H9 (cell line): ENCODE measurements around the gene OR51M1. TPM values are rescaled to one million over a fixed set of nuclear protein-coding genes. Genes with fewer than 3 reads are reported as not detected.

ENCODE experiments used
- DNase-seq: peaks from one replicate; pipeline ENCODE4 v3.0.0-alpha.2; 2017
- H2AFZ ChIP-seq: one replicate; pipeline ENCODE4 v1.6.1; 2013; ENCODE audit warnings: mild to moderate bottlenecking, low read length, control low read depth, moderate library complexity
- H2AK5ac ChIP-seq: 2 replicates; pipeline ENCODE4 v1.6.1; 2013; ENCODE audit warnings: low read length, control low read depth, mixed read lengths; ENCODE audit not compliant: insufficient read length
- H2BK120ac ChIP-seq: one replicate; pipeline ENCODE4 v1.6.1; 2013; ENCODE audit warnings: low read depth, mild to moderate bottlenecking, low read length, control low read depth, inconsistent platforms; ENCODE audit not compliant: poor library complexity, severe bottlenecking
- H2BK12ac ChIP-seq: 2 replicates; pipeline ENCODE4 v1.6.1; 2013; ENCODE audit warnings: low read length, control low read depth, mixed read lengths, low read depth; ENCODE audit not compliant: insufficient read length
- H2BK15ac ChIP-seq: 2 replicates; pipeline ENCODE4 v1.6.1; 2013; ENCODE audit warnings: low read depth, low read length, control low read depth
- H2BK20ac ChIP-seq: one replicate; pipeline ENCODE4 v1.6.1; 2013; ENCODE audit warnings: low read depth, mild to moderate bottlenecking, low read length, control low read depth, inconsistent platforms; ENCODE audit not compliant: poor library complexity, severe bottlenecking
- H2BK5ac ChIP-seq: 2 replicates; pipeline ENCODE4 v1.6.1; 2013; ENCODE audit warnings: low read length, control low read depth, mixed read lengths; ENCODE audit not compliant: insufficient read length
- H3K14ac ChIP-seq: 2 replicates; pipeline ENCODE4 v1.6.1; 2013; ENCODE audit warnings: low read length, control low read depth; ENCODE audit not compliant: insufficient read depth
- H3K18ac ChIP-seq: 2 replicates; pipeline ENCODE4 v1.6.1; 2013; ENCODE audit warnings: low read depth, mild to moderate bottlenecking, mixed read lengths, low read length, control low read depth; ENCODE audit not compliant: insufficient read length
- H3K23ac ChIP-seq: 2 replicates; pipeline ENCODE4 v1.6.1; 2013; ENCODE audit warnings: low read length, control low read depth, mixed read lengths, low read depth; ENCODE audit not compliant: insufficient read length
- H3K23me2 ChIP-seq: 2 replicates; pipeline ENCODE4 v1.6.1; 2013; ENCODE audit warnings: low read depth, mild to moderate bottlenecking, mixed read lengths, low read length, control low read depth; ENCODE audit not compliant: insufficient read length, poor library complexity, severe bottlenecking
- H3K27ac ChIP-seq: 2 replicates; pipeline ENCODE4 v1.5.1; 2013; ENCODE audit warnings: low read length, control low read depth, mixed read lengths, low read depth; ENCODE audit not compliant: insufficient read length
- H3K27me3 ChIP-seq: 2 replicates; pipeline ENCODE4 v1.6.1; 2013; ENCODE audit warnings: low read length, control low read depth, inconsistent platforms; ENCODE audit not compliant: insufficient read depth
- H3K4ac ChIP-seq: 2 replicates; pipeline ENCODE4 v1.6.1; 2013; ENCODE audit warnings: low read depth, mild to moderate bottlenecking, control low read depth, inconsistent platforms, low read length, moderate library complexity
- H3K4me1 ChIP-seq: 2 replicates; pipeline ENCODE4 v1.6.1; 2013; ENCODE audit warnings: low read length, control low read depth, inconsistent platforms; ENCODE audit not compliant: insufficient read depth
- H3K4me2 ChIP-seq: 2 replicates; pipeline ENCODE4 v1.6.1; 2013; ENCODE audit warnings: low read length, control low read depth, mixed read lengths; ENCODE audit not compliant: insufficient read length, insufficient read depth
- H3K56ac ChIP-seq: 2 replicates; pipeline ENCODE4 v1.6.1; 2013; ENCODE audit warnings: low read depth, mild to moderate bottlenecking, mixed read lengths, low read length, control low read depth; ENCODE audit not compliant: insufficient read length
- H3K79me1 ChIP-seq: 2 replicates; pipeline ENCODE4 v1.6.1; 2013; ENCODE audit warnings: low read depth, mild to moderate bottlenecking, moderate library complexity, low read length, control low read depth, inconsistent platforms; ENCODE audit not compliant: insufficient read depth, poor library complexity, severe bottlenecking
- H3K79me2 ChIP-seq: 2 replicates; pipeline ENCODE4 v1.6.1; 2013; ENCODE audit warnings: low read length, control low read depth, inconsistent platforms; ENCODE audit not compliant: insufficient read depth
- H3K9ac ChIP-seq: 2 replicates; pipeline ENCODE4 v1.6.1; 2013; ENCODE audit warnings: low read length, control low read depth, mixed read lengths; ENCODE audit not compliant: insufficient read length; ENCODE audit errors: extremely low read depth
- H3K9me3 ChIP-seq: one replicate; pipeline ENCODE4 v1.6.1; 2013; ENCODE audit warnings: low read depth, low read length, inconsistent platforms; ENCODE audit not compliant: control insufficient read depth
- H3T11ph ChIP-seq: one replicate; pipeline ENCODE4 v1.6.1; 2013; ENCODE audit warnings: mild to moderate bottlenecking, low read length, control low read depth, inconsistent platforms
- H4K20me1 ChIP-seq: one replicate; pipeline ENCODE4 v1.6.1; 2013; ENCODE audit not compliant: control insufficient read depth, insufficient read length, insufficient read depth
- H4K5ac ChIP-seq: 2 replicates; pipeline ENCODE4 v1.6.1; 2013; ENCODE audit warnings: low read depth, mild to moderate bottlenecking, mixed read lengths, low read length, control low read depth; ENCODE audit not compliant: insufficient read length
- H4K8ac ChIP-seq: replicated peaks from 2 replicates; pipeline ENCODE4 v1.6.1; 2013; ENCODE audit warnings: low read length, control low read depth, mixed read lengths, low read depth; ENCODE audit not compliant: insufficient read length
- H4K91ac ChIP-seq: 2 replicates; pipeline ENCODE4 v1.6.1; 2013; ENCODE audit warnings: low read depth, mild to moderate bottlenecking, moderate library complexity, mixed read lengths, low read length, control low read depth; ENCODE audit not compliant: insufficient read length
- H3K27ac Mint-ChIP-seq, 3 experiments: 2 replicates in 2 of 3; 3 replicates in 1 of 3; pipeline ENCODE4 v1.8.0; 2020 to 2021; ENCODE audit warnings: mixed read lengths in 3 of 3, mild to moderate bottlenecking in 1 of 3, moderate library complexity in 1 of 3
- H3K27me3 Mint-ChIP-seq: 2 replicates; pipeline ENCODE4 v1.8.0; 2021; ENCODE audit warnings: low read depth, mild to moderate bottlenecking, moderate library complexity, mixed read lengths
- H3K36me3 Mint-ChIP-seq, 3 experiments: 2 replicates in 2 of 3; 3 replicates in 1 of 3; pipeline ENCODE4 v1.8.0; 2020 to 2021; ENCODE audit warnings: low read depth in 3 of 3, mixed read lengths in 3 of 3; ENCODE audit not compliant: insufficient read depth in 1 of 3
- H3K4me1 Mint-ChIP-seq, 2 experiments: 2 replicates each; pipeline ENCODE4 v1.8.0; 2020; ENCODE audit warnings: mixed read lengths in 2 of 2
- H3K4me3 Mint-ChIP-seq, 2 experiments: 2 replicates in 1 of 2; 3 replicates in 1 of 2; pipeline ENCODE4 v1.8.0; 2020 to 2021; ENCODE audit warnings: mild to moderate bottlenecking in 2 of 2, mixed read lengths in 2 of 2, moderate library complexity in 1 of 2
- H3K9me3 Mint-ChIP-seq, 2 experiments: 2 replicates in 1 of 2; 3 replicates in 1 of 2; pipeline ENCODE4 v1.8.0; 2020; ENCODE audit warnings: mild to moderate bottlenecking in 2 of 2, mixed read lengths in 2 of 2, moderate library complexity in 1 of 2
- CTCF ChIP-seq: fragments of 200-600 bp; sonication (generic); conservative IDR thresholded peaks from 3 replicates; pipeline ENCODE4 v1.8.0; 2021; ENCODE audit warnings: antibody characterized with exemption, mild to moderate bottlenecking
- total RNA-seq: library from RNA; stranded (reverse); gene quantifications from 2 replicates; pipeline ENCODE4 v1.2.1, GENCODE V29; 2021

OR51M1 gene
- total RNA-seq, 1 experiment from 2014 or later = not detected

GRCh38 chr11:5398936-5399335 is 15.3 kb downstream of the OR51M1 start:
- H3K27me3 Mint-ChIP-seq = peaks cover 3% of the 10 kb centered on the region
- no peak overlapping the region for H4K5ac ChIP-seq
- no peak overlapping the region for H2BK5ac ChIP-seq
- no peak overlapping the region for H4K91ac ChIP-seq
- no peaks in the 10 kb centered on the region for H3K27me3 ChIP-seq
- H4K20me1 ChIP-seq = no peaks in the 10 kb centered on the region
- H3K23me2 ChIP-seq = no peaks in the 10 kb centered on the region
- H3K9ac ChIP-seq = no peak overlapping the region
- H3K18ac ChIP-seq = no peak overlapping the region
- no peaks in the 10 kb centered on the region; a peak in 1 of 7 replicates for H3K36me3 Mint-ChIP-seq
- no peak overlapping the region for H3K14ac ChIP-seq
- no peak overlapping the region for H2BK120ac ChIP-seq
- no peak overlapping the region for H3T11ph ChIP-seq
- TF ChIP-seq CTCF = no peak
- H3K9me3 ChIP-seq = no peaks in the 10 kb centered on the region
- no peaks in the 10 kb centered on the region for H3K79me1 ChIP-seq
- H3K9me3 Mint-ChIP-seq = peaks cover 0 to 6% of the 10 kb centered on the region in 2 experiments; a peak in 2 of 5 replicates
- no peak overlapping the region for H4K8ac ChIP-seq
- no peak overlapping the region for H2AFZ ChIP-seq
- no peak overlapping the region for H2BK20ac ChIP-seq
- no peak overlapping the region; a peak in 1 of 7 replicates for H3K27ac Mint-ChIP-seq
- no peaks in the 10 kb centered on the region for H3K4me1 ChIP-seq
- peaks cover 4 to 7% of the 10 kb centered on the region in 2 experiments; a peak in 2 of 4 replicates for H3K4me1 Mint-ChIP-seq
- no peak overlapping the region for H3K23ac ChIP-seq
- no peak overlapping the region for H2BK15ac ChIP-seq
- no peak overlapping the region for H3K4me2 ChIP-seq
- H3K4ac ChIP-seq = no peak overlapping the region
- no peak overlapping the region for H3K56ac ChIP-seq
- no peak for DNase-seq
- H3K27ac ChIP-seq = no peak overlapping the region
- H2AK5ac ChIP-seq = no peak overlapping the region
- H2BK12ac ChIP-seq = no peak overlapping the region
- no peak overlapping the region for H3K4me3 Mint-ChIP-seq
- no peaks in the 10 kb centered on the region for H3K79me2 ChIP-seq
